Uterus (tissue), 4 donors: Measurements from ENCODE around the gene COL27A1. TPM values are rescaled to one million over a fixed set of nuclear protein-coding genes. Genes with fewer than 3 reads are reported as not detected.

Experiments
- DNase-seq, 2 donors: peaks; one replicate each; pipeline ENCODE4 v3.0.0-alpha.2; 2019 to 2020
- H3K27ac ChIP-seq, 2 donors: fragments of 200-600 bp; sonication (generic); 1 replicate in 1 of 2; 2 replicates in 1 of 2; pipeline ENCODE4 v1.5.1; 2016 to 2018
- H3K27me3 ChIP-seq, 2 donors: fragments of 200-600 bp; sonication (generic); one replicate each; pipeline ENCODE4 v1.5.1; 2018 to 2019; ENCODE audit warnings: control low read depth in 1 of 2
- H3K36me3 ChIP-seq, 2 donors: fragments of 200-600 bp; sonication (generic); one replicate each; pipeline ENCODE4 v1.5.1; 2019; ENCODE audit warnings: control low read depth in 1 of 2
- H3K4me1 ChIP-seq, 2 donors: fragments of 200-600 bp; sonication (generic); one replicate each; pipeline ENCODE4 v1.5.1; 2018 to 2019; ENCODE audit warnings: control low read depth in 1 of 2
- H3K4me3 ChIP-seq, 2 donors: fragments of 200-600 bp; sonication (generic); 1 replicate in 1 of 2; 2 replicates in 1 of 2; pipeline ENCODE4 v1.5.1; 2018 to 2019; ENCODE audit warnings: mild to moderate bottlenecking in 1 of 2
- H3K9me3 ChIP-seq, 2 donors: fragments of 200-600 bp; sonication (generic); one replicate each; pipeline ENCODE4 v1.5.1; 2019; ENCODE audit warnings: control low read depth in 1 of 2
- CTCF ChIP-seq, 4 experiments: fragments of 200-600 bp in 2 of 4; fragments of 450-650 bp in 2 of 4; sonication (generic) in 2 of 4; IDR thresholded peaks; one replicate each; pipeline ENCODE4 v1.5.1; 2016 to 2019; ENCODE audit warnings: antibody characterized with exemption in 4 of 4, mild to moderate bottlenecking in 2 of 4, moderate library complexity in 1 of 4
- POLR2A ChIP-seq, 2 donors: fragments of 450-650 bp; IDR thresholded peaks; one replicate each; pipeline ENCODE4 v1.6.1; 2016; ENCODE audit warnings: antibody characterized with exemption in 2 of 2, mild to moderate bottlenecking in 1 of 2, moderate library complexity in 1 of 2
- intact Hi-C: fragments of 100-400 bp; cut with DNase I; formaldehyde crosslinking; loops from one replicate; pipeline ENCODE4 v1.15.1; 2023; ENCODE audit warnings: low total_unique reads
- total RNA-seq, 4 donors: library from RNA; depleted of rRNA in 3 of 4; stranded (reverse); fragments of >200 nt in 3 of 4; gene quantifications; one replicate each; pipeline versions ENCODE4 v1.1.0 to v1.2.4, GENCODE V29; 2014 to 2023
- donor health status: DM: yes; HTN: yes; CAD: no.

COL27A1 gene
- total RNA-seq, 4 donors from 2014 or later, result 7.9 to 52.9 (median 43.3) TPM

GRCh38 chr9:114151426-114151956 is 3.8 kb upstream of the COL27A1 start:
- Histone ChIP-seq H3K27me3 (no peaks in the 10 kb centered on the region), H3K36me3 (no peaks in the 10 kb centered on the region), H3K4me1 (peaks cover 0 to 17% of the 10 kb centered on the region in 2 donors), H3K27ac (no peak overlapping the region), H3K9me3 (no peaks in the 10 kb centered on the region), H3K4me3 (no peak overlapping the region)
- DNase-seq, result no peak
- intact Hi-C loops, result no loop called here
- TF ChIP-seq POLR2A (IDR thresholded peaks at IDR 0.05) (no peak), CTCF (IDR thresholded peaks at IDR 0.05) (no peak)

GRCh38 chr9:114153761-114154599 is 1.4 kb upstream of the COL27A1 start:
- intact Hi-C loops, result loop anchor here (2.0 kb wide), 1 partner anchor 137 kb away; no protein-coding TSS in a partner anchor
- Histone ChIP-seq H3K4me3 (peak overlapping the region; percentile 24 to 31), H3K27me3 (no peaks in the 10 kb centered on the region), H3K27ac (no peak overlapping the region), H3K9me3 (no peaks in the 10 kb centered on the region), H3K4me1 (peaks cover 0 to 17% of the 10 kb centered on the region in 2 donors), H3K36me3 (no peaks in the 10 kb centered on the region)
- DNase-seq, result no peak
- TF ChIP-seq POLR2A (IDR thresholded peaks at IDR 0.05) (no peak), CTCF (IDR thresholded peaks at IDR 0.05) (peak in 3 of 4 experiments; percentile 6 to 23 (median 22))

- TF ChIP-seq POLR2A (IDR thresholded peaks at IDR 0.05) (no peak), CTCF (IDR thresholded peaks at IDR 0.05) (no peak)
- H3K27ac ChIP-seq, result no peak overlapping the region
- peak overlapping the region; percentile 48 to 69 for H3K4me3 ChIP-seq
- H3K27me3 ChIP-seq, result no peaks in the 10 kb centered on the region
- H3K9me3 ChIP-seq, result no peaks in the 10 kb centered on the region
- no peaks in the 10 kb centered on the region for H3K36me3 ChIP-seq
- H3K4me1 ChIP-seq, result peaks cover 0 to 17% of the 10 kb centered on the region in 2 donors
- intact Hi-C loops, result loop anchor here (2.0 kb wide), 1 partner anchor 136 kb away; no protein-coding TSS in a partner anchor
- no peak for DNase-seq
Measured at GRCh38 chr9:114154600-114155102, 686 bp upstream of the COL27A1 start.

GRCh38 chr9:114155995-114156656 is 789 bp downstream of the COL27A1 start:
- peak overlapping the region; percentile 81 to 86 for H3K27ac ChIP-seq
- H3K27me3 ChIP-seq, result no peaks in the 10 kb centered on the region
- intact Hi-C loops, result loop anchor here (2.0 kb wide), 1 partner anchor 135 kb away; no protein-coding TSS in a partner anchor
- no peak for DNase-seq
- no peaks in the 10 kb centered on the region for H3K36me3 ChIP-seq
- peak overlapping the region; percentile 48 to 69 for H3K4me3 ChIP-seq
- TF ChIP-seq CTCF (IDR thresholded peaks at IDR 0.05) (no peak), POLR2A (IDR thresholded peaks at IDR 0.05) (no peak)
- peaks cover 0 to 17% of the 10 kb centered on the region in 2 donors for H3K4me1 ChIP-seq
- H3K9me3 ChIP-seq, result no peaks in the 10 kb centered on the region
